Keratinocyte (primary cell): ENCODE results near the gene NOS1.
"Not testable (repeated sequence)": the region's sequence is repeated elsewhere in the genome, so short reads cannot be mapped to it uniquely, and the experiment has no call there.

Experiments
- CTCF ChIP-seq, 3 experiments: IDR thresholded peaks in 1 of 3; conservative IDR thresholded peaks in 1 of 3; optimal IDR thresholded peaks in 1 of 3; 2 replicates in 2 of 3; 3 replicates in 1 of 3; pipeline versions ENCODE3 to v1.5.1; 2011; ENCODE audit warnings: low read length in 3 of 3, mild to moderate bottlenecking in 3 of 3, moderate library complexity in 2 of 3, control low read depth in 1 of 3, inconsistent platforms in 1 of 3; ENCODE audit not compliant: insufficient read depth in 2 of 3; ENCODE audit errors: extremely low read depth in 1 of 3
- EZH2 ChIP-seq: IDR thresholded peaks from one replicate; pipeline ENCODE4 v1.6.1; 2012; ENCODE audit warnings: inconsistent platforms, mild to moderate bottlenecking, low read length, moderate library complexity

DNA sequence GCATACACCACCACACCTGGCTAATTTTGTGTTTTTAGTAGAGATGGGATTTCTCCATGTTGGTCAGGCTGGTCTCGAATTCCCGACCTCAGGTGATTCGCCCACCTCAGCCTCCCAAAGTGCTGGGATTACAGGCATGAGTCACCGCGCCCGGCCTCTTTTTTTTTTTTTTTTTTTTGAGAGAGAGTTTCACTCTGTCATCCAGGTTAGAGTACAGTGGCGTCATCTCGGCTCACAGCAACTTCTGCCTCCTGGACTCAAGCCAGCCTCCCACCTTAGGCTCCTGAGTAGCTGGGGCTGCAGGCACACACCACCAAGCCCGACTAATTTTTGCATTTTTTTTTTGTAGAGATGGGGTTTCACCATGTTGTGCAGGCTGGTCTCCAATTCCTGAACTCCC, 166.4 kb downstream of the NOS1 start:
- TF ChIP-seq CTCF (optimal IDR thresholded peaks at IDR 0.05 in 1 of 3, IDR thresholded peaks at IDR 0.05 in 1 of 3, conservative IDR thresholded peaks at IDR 0.05 in 1 of 3; ENCODE audit: extremely low read depth in 1 of 3, insufficient read depth in 2 of 3, low read length in 3 of 3); EZH2: not testable (repeated sequence)
